GM12878 (cell line): Measurements from ENCODE around the gene EYS. TPM values are rescaled to one million over a fixed set of nuclear protein-coding genes. Genes with fewer than 3 reads are reported as not detected.

ENCODE experiments used
- ATAC-seq: fragments of 200-7000 bp; cut with Tn5 transposase; 3 replicates; pipeline ENCODE4 v1.9.1; 2020; ENCODE audit warnings: mild to moderate bottlenecking, moderate library complexity
- BruUV-seq: library from RNA; stranded (reverse); fragments of 400-500 nt; replicated peaks from 2 replicates; lab custom pipeline; 2021; lab: Mats Ljungman, UMichigan
- CTCF ChIA-PET: fragments of 300-600 bp; sonication (Branson Sonifier 250); formaldehyde crosslinking; extraction: SDS; loops from one replicate; lab custom pipeline; 2021; ENCODE audit warnings: inconsistent platforms; lab: Yijun Ruan, JAX
- POLR2A ChIA-PET: fragments of 350-600 bp; formaldehyde crosslinking; extraction: SDS; loops from one replicate; lab custom pipeline; 2021; ENCODE audit warnings: inconsistent platforms; lab: Charles Lee
- RAD21 ChIA-PET: fragments of 300-600 bp; sonication (Branson Sonifier 250); formaldehyde crosslinking; loops from one replicate; lab custom pipeline; 2023; ENCODE audit warnings: antibody characterized with exemption; ENCODE audit not compliant: unreplicated experiment; lab: Charles Lee
- SMC1A ChIA-PET: fragments of 300-600 bp; sonication (Branson Sonifier 250); formaldehyde crosslinking; loops from one replicate; lab custom pipeline; 2023; ENCODE audit not compliant: unreplicated experiment, uncharacterized antibody; lab: Charles Lee
- DNase-seq: peaks from one replicate; pipeline ENCODE4 v3.0.0-alpha.2; 2011; ENCODE audit warnings: low read depth, low spot score
- FAIRE-seq: peaks from 3 replicates; lab custom pipeline; 2011; peaks lifted over from hg19 to GRCh38; lab: Jason Lieb, UNC
- H2AFZ ChIP-seq: 2 replicates; pipeline ENCODE4 v1.6.0; 2011; ENCODE audit warnings: low read depth, low read length, control low read depth; ENCODE audit not compliant: control insufficient read depth
- H3K27ac ChIP-seq: 2 replicates; pipeline ENCODE4 v1.5.1; 2011; ENCODE audit warnings: control low read depth; ENCODE audit not compliant: control insufficient read depth, insufficient read depth
- H3K27me3 ChIP-seq, 2 experiments: replicated peaks in 1 of 2; 2 replicates each; pipeline versions ENCODE4 v1.6.0 to v1.6.1; 2011; ENCODE audit warnings: low read length in 1 of 2; ENCODE audit not compliant: control insufficient read depth in 2 of 2, insufficient read depth in 2 of 2
- H3K36me3 ChIP-seq, 2 experiments: 2 replicates each; pipeline ENCODE4 v1.5.1; 2011; ENCODE audit warnings: low read length in 1 of 2; ENCODE audit not compliant: control insufficient read depth in 2 of 2, insufficient read depth in 2 of 2
- H3K4me1 ChIP-seq: 2 replicates; pipeline ENCODE4 v1.6.1; 2011; ENCODE audit warnings: mild to moderate bottlenecking, low read length, moderate library complexity, mixed read lengths; ENCODE audit not compliant: control insufficient read depth, insufficient read depth
- H3K4me2 ChIP-seq: 2 replicates; pipeline ENCODE4 v1.6.0; 2011; ENCODE audit warnings: control low read depth; ENCODE audit not compliant: control insufficient read depth, insufficient read depth
- H3K4me3 ChIP-seq: fragments of 200-600 bp; sonication (generic); 2 replicates; pipeline ENCODE4 v1.5.1; 2016
- H3K79me2 ChIP-seq: 2 replicates; pipeline ENCODE4 v1.6.0; 2011; ENCODE audit warnings: low read length; ENCODE audit not compliant: control insufficient read depth, insufficient read depth
- H3K9ac ChIP-seq: 2 replicates; pipeline ENCODE4 v1.8.0; 2011; ENCODE audit warnings: low read length, control low read depth, mixed read lengths; ENCODE audit not compliant: control insufficient read depth, insufficient read depth
- H3K9me3 ChIP-seq: replicated peaks from 3 replicates; pipeline ENCODE4 v1.5.1; 2011; ENCODE audit warnings: mild to moderate bottlenecking, low read length; ENCODE audit not compliant: control insufficient read depth, insufficient read depth
- H4K20me1 ChIP-seq: 2 replicates; pipeline ENCODE4 v1.6.0; 2011; ENCODE audit not compliant: control insufficient read depth, insufficient read depth
- BMI1 ChIP-seq: fragments of 450-650 bp; IDR thresholded peaks from 2 replicates; pipeline ENCODE4 v1.6.1; 2016; ENCODE audit warnings: mild to moderate bottlenecking, moderate library complexity, borderline replicate concordance
- CHD1 ChIP-seq: IDR thresholded peaks from 2 replicates; pipeline ENCODE4 v1.6.1; 2012; ENCODE audit warnings: low read depth, low read length, improper control_type of control experiment
- KLF5 ChIP-seq: fragments of 450-650 bp; IDR thresholded peaks from 2 replicates; pipeline ENCODE4 v1.6.1; 2014; ENCODE audit warnings: mild to moderate bottlenecking; ENCODE audit not compliant: partially characterized antibody
- MTA2 ChIP-seq: fragments of 450-650 bp; IDR thresholded peaks from 2 replicates; pipeline ENCODE4 v1.6.1; 2016; ENCODE audit warnings: low read depth, mild to moderate bottlenecking, moderate library complexity
- POLR2A ChIP-seq: IDR thresholded peaks from 2 replicates; pipeline ENCODE4 v1.6.1; 2011; ENCODE audit warnings: low read depth, mild to moderate bottlenecking, low read length
- PRDM15 ChIP-seq: fragments of 450-650 bp; formaldehyde crosslinking; IDR thresholded peaks from 2 replicates; pipeline ENCODE4 v1.4.0; 2020; ENCODE audit warnings: mild to moderate bottlenecking, moderate library complexity
- RAD21 ChIP-seq: IDR thresholded peaks from 2 replicates; pipeline ENCODE4 v1.6.1; 2011; ENCODE audit warnings: mild to moderate bottlenecking, low read depth, low read length, moderate library complexity; ENCODE audit not compliant: insufficient read depth
- SREBF1 ChIP-seq: IDR thresholded peaks from 2 replicates; pipeline ENCODE4 v1.6.1; 2012; ENCODE audit warnings: mild to moderate bottlenecking, low read length
- TCF3 ChIP-seq: IDR thresholded peaks from 2 replicates; pipeline ENCODE4 v1.6.1; 2012; ENCODE audit warnings: low read depth, mild to moderate bottlenecking, low read length, borderline replicate concordance; ENCODE audit not compliant: insufficient read depth
- TCF7 ChIP-seq: IDR thresholded peaks from 2 replicates; pipeline ENCODE4 v1.6.1; 2014; ENCODE audit warnings: antibody characterized with exemption, borderline replicate concordance
- WGBS: methylation state at CpG from one replicate; pipeline ENCODE4 v1.1.6; 2016; ENCODE audit warnings: low lambda C conversion rate; ENCODE audit not compliant: insufficient replicate concordance, insufficient coverage; ENCODE audit errors: missing lambda C conversion rate; 5-methylcytosine and 5-hydroxymethylcytosine counted together
- in situ Hi-C: fragments of 300-500 bp; cut with MboI; formaldehyde crosslinking; loops from 9 replicates; pipeline ENCODE4 v1.14.3; 2018; ENCODE audit warnings: mixed read lengths
- intact Hi-C: fragments of 100-400 bp; cut with micrococcal nuclease; formaldehyde crosslinking; loops from one replicate; pipeline ENCODE4 v1.14.2; 2022; ENCODE audit not compliant: unreplicated experiment
- polyA plus RNA-seq, 11 experiments: library from polyadenylated mRNA; depleted of rRNA in 4 of 11; unstranded in 6 of 11; stranded (reverse) in 5 of 11; fragments of >200 nt; fragmentation: Nextera tagmentation in 4 of 11; fragmentation: Illumina TruSeq in 1 of 11; extraction: Ambion mirVana in 4 of 11; extraction: Trizol in 1 of 11; gene quantifications; 1 replicate in 1 of 11; 2 replicates in 10 of 11; pipeline versions ENCODE4 v1.2.1 to v1.2.3, GENCODE V29; 2011 to 2016; ENCODE audit warnings: inconsistent platforms in 2 of 11, missing spikeins in 2 of 11, low read depth in 1 of 11
- total RNA-seq, 4 experiments: library from RNA; depleted of rRNA in 3 of 4; stranded (reverse); fragments of >200 nt in 3 of 4; fragmentation: Illumina TruSeq in 1 of 4; extraction: Trizol in 1 of 4; gene quantifications; 2 replicates each; pipeline versions ENCODE4 v1.2.1 to v1.2.3, GENCODE V29; 2013 to 2021
- TF ChIP-seq, protein P1 (sequence below): fragments of 450-650 bp; IDR thresholded peaks from 2 replicates; pipeline ENCODE4 v1.6.1; 2016; ENCODE audit warnings: mild to moderate bottlenecking
- TF ChIP-seq, protein P2 (sequence below): IDR thresholded peaks from 2 replicates; pipeline ENCODE4 v1.6.1; 2012; ENCODE audit warnings: low read length, inconsistent platforms

Gene EYS
- total and polyA plus RNA-seq, 10 of the 15 experiments (the other 5 are each of a cell fraction or from before 2014, with no cell fraction given), result under 0.01 to 0.14 (median 0.02) TPM; not detected in 1

GRCh38 chr6:64049736-64050135 lies 1657.3 kb downstream of the EYS start:
- ATAC-seq (no peak), DNase-seq (no peak), FAIRE-seq (no peak)
- intact Hi-C loops (no loop called here), in situ Hi-C loops (no loop called here)
- Histone ChIP-seq H3K4me2 (no peak overlapping the region), H3K9ac (no peak overlapping the region), H3K4me1 (no peaks in the 10 kb centered on the region), H3K9me3 (no peaks in the 10 kb centered on the region), H3K27me3 (no peaks in the 10 kb centered on the region), H4K20me1 (no peaks in the 10 kb centered on the region), H2AFZ (no peak overlapping the region), H3K36me3 (no peaks in the 10 kb centered on the region), H3K27ac (no peak overlapping the region), H3K79me2 (no peaks in the 10 kb centered on the region), H3K4me3 (no peak overlapping the region)
- TF ChIP-seq MTA2 (no peak), SREBF1 (no peak), PRDM15 (CRISPR knock-in tag) (no peak), TCF3 (no peak), CHD1 (no peak), RAD21 (no peak), POLR2A (no peak), TCF7 (no peak), KLF5 (no peak), BMI1 (no peak)
- TF ChIP-seq, protein P1, sequence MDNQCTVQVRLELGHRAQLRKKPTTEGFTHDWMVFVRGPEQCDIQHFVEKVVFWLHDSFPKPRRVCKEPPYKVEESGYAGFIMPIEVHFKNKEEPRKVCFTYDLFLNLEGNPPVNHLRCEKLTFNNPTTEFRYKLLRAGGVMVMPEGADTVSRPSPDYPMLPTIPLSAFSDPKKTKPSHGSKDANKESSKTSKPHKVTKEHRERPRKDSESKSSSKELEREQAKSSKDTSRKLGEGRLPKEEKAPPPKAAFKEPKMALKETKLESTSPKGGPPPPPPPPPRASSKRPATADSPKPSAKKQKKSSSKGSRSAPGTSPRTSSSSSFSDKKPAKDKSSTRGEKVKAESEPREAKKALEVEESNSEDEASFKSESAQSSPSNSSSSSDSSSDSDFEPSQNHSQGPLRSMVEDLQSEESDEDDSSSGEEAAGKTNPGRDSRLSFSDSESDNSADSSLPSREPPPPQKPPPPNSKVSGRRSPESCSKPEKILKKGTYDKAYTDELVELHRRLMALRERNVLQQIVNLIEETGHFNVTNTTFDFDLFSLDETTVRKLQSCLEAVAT, result no peak
- TF ChIP-seq, protein P2, sequence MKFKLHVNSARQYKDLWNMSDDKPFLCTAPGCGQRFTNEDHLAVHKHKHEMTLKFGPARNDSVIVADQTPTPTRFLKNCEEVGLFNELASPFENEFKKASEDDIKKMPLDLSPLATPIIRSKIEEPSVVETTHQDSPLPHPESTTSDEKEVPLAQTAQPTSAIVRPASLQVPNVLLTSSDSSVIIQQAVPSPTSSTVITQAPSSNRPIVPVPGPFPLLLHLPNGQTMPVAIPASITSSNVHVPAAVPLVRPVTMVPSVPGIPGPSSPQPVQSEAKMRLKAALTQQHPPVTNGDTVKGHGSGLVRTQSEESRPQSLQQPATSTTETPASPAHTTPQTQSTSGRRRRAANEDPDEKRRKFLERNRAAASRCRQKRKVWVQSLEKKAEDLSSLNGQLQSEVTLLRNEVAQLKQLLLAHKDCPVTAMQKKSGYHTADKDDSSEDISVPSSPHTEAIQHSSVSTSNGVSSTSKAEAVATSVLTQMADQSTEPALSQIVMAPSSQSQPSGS, result no peak
- POLR2A ChIA-PET, result no interaction called here
- RAD21 ChIA-PET, result no interaction called here
- 0% methylated on average over 2 of the region's 2 CpGs for WGBS
- BruUV-seq, result no TSS peak
- SMC1A ChIA-PET, result no interaction called here
- CTCF ChIA-PET, result no interaction called here
